Astrocyte (in vitro differentiated cells and primary cell): ENCODE data around the gene PTPRN2. TPM values are rescaled to one million over a fixed set of nuclear protein-coding genes. Genes with fewer than 3 reads are reported as not detected.

Experiments
- DNase-seq: peaks from one replicate; pipeline ENCODE4 v3.0.0-alpha.2; 2010; ENCODE audit warnings: low read depth
- FAIRE-seq: peaks from 2 replicates; lab custom pipeline; 2011; peaks lifted over from hg19 to GRCh38; lab: Jason Lieb, UNC
- H2AFZ ChIP-seq: 2 replicates; pipeline ENCODE4 v1.6.0; 2012; ENCODE audit warnings: low read depth, low read length, inconsistent platforms
- H3K27ac ChIP-seq: 2 replicates; pipeline ENCODE4 v1.5.1; 2011; ENCODE audit warnings: low read depth, low read length, inconsistent platforms
- H3K27me3 ChIP-seq: 2 replicates; pipeline ENCODE4 v1.6.0; 2011; ENCODE audit warnings: low read length, inconsistent platforms; ENCODE audit not compliant: insufficient read depth
- H3K36me3 ChIP-seq: 2 replicates; pipeline ENCODE4 v1.5.1; 2011; ENCODE audit warnings: low read length, inconsistent platforms; ENCODE audit not compliant: insufficient read depth
- H3K4me1 ChIP-seq: 2 replicates; pipeline ENCODE4 v1.5.1; 2011; ENCODE audit warnings: low read length, inconsistent platforms; ENCODE audit not compliant: insufficient read depth
- H3K4me2 ChIP-seq: 2 replicates; pipeline ENCODE4 v1.6.0; 2012; ENCODE audit warnings: low read length, inconsistent platforms
- H3K4me3 ChIP-seq: 2 replicates; pipeline ENCODE4 v1.5.1; 2011; ENCODE audit warnings: low read depth, mild to moderate bottlenecking, low read length, inconsistent platforms; ENCODE audit not compliant: insufficient read depth
- H3K79me2 ChIP-seq: 2 replicates; pipeline ENCODE4 v1.6.0; 2012; ENCODE audit warnings: mild to moderate bottlenecking, low read length, inconsistent platforms; ENCODE audit not compliant: insufficient read depth
- H3K9ac ChIP-seq: 2 replicates; pipeline ENCODE4 v1.6.0; 2012; ENCODE audit warnings: mild to moderate bottlenecking, low read length, inconsistent platforms
- H3K9me3 ChIP-seq: 2 replicates; pipeline ENCODE4 v1.5.1; 2012; ENCODE audit warnings: low read depth, mild to moderate bottlenecking, low read length, inconsistent platforms; ENCODE audit not compliant: insufficient read depth
- H4K20me1 ChIP-seq: 2 replicates; pipeline ENCODE4 v1.6.0; 2012; ENCODE audit warnings: low read length, inconsistent platforms; ENCODE audit not compliant: insufficient read depth
- H3K27ac Mint-ChIP-seq: one replicate; pipeline ENCODE4 v1.8.0; 2021; ENCODE audit warnings: mild to moderate bottlenecking, mixed read lengths; ENCODE audit not compliant: unreplicated experiment
- H3K27me3 Mint-ChIP-seq: one replicate; pipeline ENCODE4 v1.8.0; 2021; ENCODE audit warnings: low read depth, mixed read lengths; ENCODE audit not compliant: unreplicated experiment
- H3K36me3 Mint-ChIP-seq: one replicate; pipeline ENCODE4 v1.8.0; 2021; ENCODE audit warnings: low read depth, mixed read lengths; ENCODE audit not compliant: unreplicated experiment
- H3K4me1 Mint-ChIP-seq: one replicate; pipeline ENCODE4 v1.8.0; 2021; ENCODE audit warnings: low read depth, mixed read lengths; ENCODE audit not compliant: unreplicated experiment
- H3K4me3 Mint-ChIP-seq: one replicate; pipeline ENCODE4 v1.8.0; 2021; ENCODE audit warnings: mild to moderate bottlenecking, moderate library complexity, mixed read lengths; ENCODE audit not compliant: unreplicated experiment
- H3K9me3 Mint-ChIP-seq: one replicate; pipeline ENCODE4 v1.8.0; 2021; ENCODE audit warnings: mild to moderate bottlenecking, mixed read lengths; ENCODE audit not compliant: unreplicated experiment
- EZH2 ChIP-seq: IDR thresholded peaks from 2 replicates; pipeline ENCODE4 v1.6.1; 2012; ENCODE audit warnings: mild to moderate bottlenecking, low read length, inconsistent platforms; ENCODE audit not compliant: insufficient read depth
- total RNA-seq: library from RNA; stranded (reverse); gene quantifications from 2 replicates; pipeline ENCODE4 v1.2.1, GENCODE V29; 2021
- TF ChIP-seq, protein P1 (sequence below): IDR thresholded peaks from 2 replicates; pipeline ENCODE4 v1.5.1; 2011; ENCODE audit warnings: low read depth, mild to moderate bottlenecking, inconsistent platforms, low read length, moderate library complexity; ENCODE audit not compliant: insufficient read depth

The PTPRN2 gene
- total RNA-seq, 1 donor from 2014 or later = 0.09 TPM

DNA sequence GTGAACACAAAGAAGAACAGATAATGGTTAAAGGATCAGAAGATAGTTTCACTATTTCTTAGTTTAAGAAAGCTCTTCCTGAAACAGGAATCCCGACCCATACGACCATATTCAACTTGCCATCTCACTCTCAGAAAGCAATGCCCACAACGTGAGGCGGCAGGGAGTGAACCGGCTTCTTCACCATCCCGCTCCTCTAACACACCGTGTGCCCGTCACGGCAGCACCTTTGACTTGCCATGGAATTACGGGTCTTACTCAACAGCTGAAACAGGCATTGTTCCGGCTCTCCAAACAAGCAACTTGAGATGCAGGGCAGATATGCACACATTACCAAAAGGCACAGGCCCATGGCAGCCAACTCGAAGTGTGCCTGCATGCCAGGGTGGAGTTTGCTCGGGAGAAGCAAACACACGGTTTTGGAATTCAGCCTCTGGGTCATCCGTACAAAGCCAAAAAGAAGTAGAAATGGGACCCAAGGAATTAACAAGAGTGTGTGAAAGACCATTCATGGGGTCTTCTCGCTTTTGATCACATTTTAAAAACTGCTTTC lies 957.2 kb downstream of the PTPRN2 start:
- Histone ChIP-seq H3K4me3 (no peak overlapping the region), H3K79me2 (no peaks in the 10 kb centered on the region), H3K9me3 (no peaks in the 10 kb centered on the region), H3K4me1 (no peaks in the 10 kb centered on the region), H3K9ac (no peak overlapping the region), H4K20me1 (no peaks in the 10 kb centered on the region), H3K4me2 (no peak overlapping the region), H3K27me3 (no peaks in the 10 kb centered on the region), H2AFZ (no peak overlapping the region), H3K27ac (no peak overlapping the region), H3K36me3 (no peaks in the 10 kb centered on the region)
- TF ChIP-seq, protein P1, sequence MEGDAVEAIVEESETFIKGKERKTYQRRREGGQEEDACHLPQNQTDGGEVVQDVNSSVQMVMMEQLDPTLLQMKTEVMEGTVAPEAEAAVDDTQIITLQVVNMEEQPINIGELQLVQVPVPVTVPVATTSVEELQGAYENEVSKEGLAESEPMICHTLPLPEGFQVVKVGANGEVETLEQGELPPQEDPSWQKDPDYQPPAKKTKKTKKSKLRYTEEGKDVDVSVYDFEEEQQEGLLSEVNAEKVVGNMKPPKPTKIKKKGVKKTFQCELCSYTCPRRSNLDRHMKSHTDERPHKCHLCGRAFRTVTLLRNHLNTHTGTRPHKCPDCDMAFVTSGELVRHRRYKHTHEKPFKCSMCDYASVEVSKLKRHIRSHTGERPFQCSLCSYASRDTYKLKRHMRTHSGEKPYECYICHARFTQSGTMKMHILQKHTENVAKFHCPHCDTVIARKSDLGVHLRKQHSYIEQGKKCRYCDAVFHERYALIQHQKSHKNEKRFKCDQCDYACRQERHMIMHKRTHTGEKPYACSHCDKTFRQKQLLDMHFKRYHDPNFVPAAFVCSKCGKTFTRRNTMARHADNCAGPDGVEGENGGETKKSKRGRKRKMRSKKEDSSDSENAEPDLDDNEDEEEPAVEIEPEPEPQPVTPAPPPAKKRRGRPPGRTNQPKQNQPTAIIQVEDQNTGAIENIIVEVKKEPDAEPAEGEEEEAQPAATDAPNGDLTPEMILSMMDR = no peak
- TF ChIP-seq EZH2 = no peak
- Mint-ChIP-seq H3K4me3 (no peak overlapping the region), H3K9me3 (peaks cover 20% of the 10 kb centered on the region), H3K27ac (no peak overlapping the region), H3K36me3 (no peaks in the 10 kb centered on the region), H3K4me1 (no peaks in the 10 kb centered on the region), H3K27me3 (no peaks in the 10 kb centered on the region)
- FAIRE-seq = no peak
- peak; percentile 2 for DNase-seq

DNA sequence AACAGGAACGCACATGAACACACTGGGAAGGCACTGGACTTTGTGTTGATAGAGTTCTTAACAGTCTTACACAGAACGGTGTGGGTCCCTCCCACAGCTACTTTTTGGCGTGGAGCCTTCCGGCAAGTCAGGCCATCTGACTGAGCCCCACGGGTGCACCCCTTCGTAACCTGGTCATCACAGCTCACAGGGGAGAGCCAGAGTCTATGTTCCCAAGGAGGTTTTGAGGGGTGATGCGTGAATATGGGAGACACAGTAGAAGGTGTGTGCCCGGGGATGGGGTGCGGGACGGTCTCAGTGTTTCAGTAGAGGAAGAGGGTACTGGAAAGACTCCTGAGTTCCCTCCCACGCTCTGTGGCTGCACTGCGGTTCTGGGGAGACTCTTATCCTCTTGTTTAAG lies 959.2 kb downstream of the PTPRN2 start:
- FAIRE-seq = no peak
- H3K4me3 ChIP-seq = no peak overlapping the region
- peaks cover 24% of the 10 kb centered on the region for H3K9me3 Mint-ChIP-seq
- H3K4me1 Mint-ChIP-seq = no peaks in the 10 kb centered on the region
- no peaks in the 10 kb centered on the region for H3K9me3 ChIP-seq
- H3K27me3 Mint-ChIP-seq = no peaks in the 10 kb centered on the region
- H3K4me2 ChIP-seq = no peak overlapping the region
- H3K4me1 ChIP-seq = no peaks in the 10 kb centered on the region
- no peak overlapping the region for H3K9ac ChIP-seq
- TF ChIP-seq, protein P1 = no peak
- no peak for TF ChIP-seq EZH2
- no peaks in the 10 kb centered on the region for H3K36me3 ChIP-seq
- no peak overlapping the region for H3K27ac Mint-ChIP-seq
- no peak overlapping the region for H2AFZ ChIP-seq
- no peaks in the 10 kb centered on the region for H3K27me3 ChIP-seq
- no peaks in the 10 kb centered on the region for H3K36me3 Mint-ChIP-seq
- no peaks in the 10 kb centered on the region for H3K79me2 ChIP-seq
- H4K20me1 ChIP-seq = no peaks in the 10 kb centered on the region
- DNase-seq = no peak
- no peak overlapping the region for H3K27ac ChIP-seq
- H3K4me3 Mint-ChIP-seq = no peak overlapping the region

DNA sequence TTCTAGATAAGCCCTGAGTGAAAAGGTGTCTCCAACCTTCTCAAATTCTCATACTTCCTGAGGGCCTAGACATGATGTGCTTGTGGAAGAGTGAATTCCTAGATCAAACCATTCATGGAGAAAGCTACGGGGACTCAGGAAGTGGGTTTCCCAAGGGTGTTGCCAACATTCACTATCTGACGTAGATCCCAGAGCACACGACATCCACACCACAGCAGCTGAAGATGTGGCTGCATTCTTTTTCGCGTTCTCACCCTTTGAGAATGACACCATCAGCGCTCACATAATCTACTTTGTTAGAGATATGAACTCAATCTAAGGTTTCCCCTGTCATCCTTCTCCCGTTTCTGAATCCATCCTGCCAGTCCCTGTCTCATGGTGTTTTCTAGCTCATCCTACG lies 960.0 kb downstream of the PTPRN2 start:
- TF ChIP-seq EZH2 = no peak
- TF ChIP-seq, protein P1 = no peak
- no peak overlapping the region for H3K27ac Mint-ChIP-seq
- no peak overlapping the region for H2AFZ ChIP-seq

More for the DNA sequence above, 960.0 kb downstream of the PTPRN2 start:
- H3K4me3 ChIP-seq = no peak overlapping the region
- FAIRE-seq = no peak
- Mint-ChIP-seq H3K4me3 (no peak overlapping the region), H3K9me3 (peaks cover 20% of the 10 kb centered on the region), H3K27me3 (no peaks in the 10 kb centered on the region), H3K4me1 (no peaks in the 10 kb centered on the region), H3K36me3 (no peaks in the 10 kb centered on the region)
- no peaks in the 10 kb centered on the region for H3K36me3 ChIP-seq
- H3K9me3 ChIP-seq = no peaks in the 10 kb centered on the region
- no peaks in the 10 kb centered on the region for H3K79me2 ChIP-seq
- H4K20me1 ChIP-seq = no peaks in the 10 kb centered on the region
- H3K4me2 ChIP-seq = no peak overlapping the region
- H3K4me1 ChIP-seq = no peaks in the 10 kb centered on the region
- no peak overlapping the region for H3K27ac ChIP-seq
- DNase-seq = peak; percentile 65
- no peaks in the 10 kb centered on the region for H3K27me3 ChIP-seq
- no peak overlapping the region for H3K9ac ChIP-seq
